ENCODE measurements around the gene CITED2. TPM values are rescaled to one million over a fixed set of nuclear protein-coding genes. Genes with fewer than 3 reads are reported as not detected.

Gene CITED2
- total RNA-seq, 1 donor from 2014 or later, result 147 TPM

- H3K27ac ChIP-seq, result no peak overlapping the region
- no peak overlapping the region for H3K4me3 ChIP-seq
- no peaks in the 10 kb centered on the region for H3K27me3 ChIP-seq
- no peak for DNase-seq (ENCODE audit: low spot score in 2 of 2)
- H3K9me3 ChIP-seq, result no peaks in the 10 kb centered on the region
- no peaks in the 10 kb centered on the region for H3K36me3 ChIP-seq
- H3K4me1 ChIP-seq, result no peaks in the 10 kb centered on the region
- intact Hi-C loops (cut with DNase I), result no loop called here
- TF ChIP-seq CTCF (IDR thresholded peaks at IDR 0.05), result no peak
Observed at GRCh38 chr6:139355777-139356445, 18.5 kb downstream of the CITED2 start.

- no peaks in the 10 kb centered on the region for H3K4me1 ChIP-seq
- intact Hi-C loops (cut with DNase I), result no loop called here
- no peak for TF ChIP-seq CTCF (IDR thresholded peaks at IDR 0.05)
- H3K4me3 ChIP-seq, result no peak overlapping the region
- no peaks in the 10 kb centered on the region for H3K27me3 ChIP-seq
- H3K27ac ChIP-seq, result no peak overlapping the region
- H3K9me3 ChIP-seq, result no peaks in the 10 kb centered on the region
- no peak for DNase-seq (ENCODE audit: low spot score in 2 of 2)
- H3K36me3 ChIP-seq, result no peaks in the 10 kb centered on the region
Observed at GRCh38 chr6:139355172-139355571, 19.3 kb downstream of the CITED2 start.

GRCh38 chr6:139354189-139354588 is 20.3 kb downstream of the CITED2 start:
- no peak for TF ChIP-seq CTCF (IDR thresholded peaks at IDR 0.05)
- Histone ChIP-seq H3K36me3 (no peaks in the 10 kb centered on the region), H3K27ac (no peak overlapping the region), H3K9me3 (no peaks in the 10 kb centered on the region), H3K4me1 (no peaks in the 10 kb centered on the region), H3K27me3 (no peaks in the 10 kb centered on the region), H3K4me3 (no peak overlapping the region)
- no peak for DNase-seq (ENCODE audit: low spot score in 2 of 2)
- intact Hi-C loops (cut with DNase I), result no loop called here

GRCh38 chr6:139349464-139350020 is 24.9 kb downstream of the CITED2 start:
- Histone ChIP-seq H3K27me3 (no peaks in the 10 kb centered on the region), H3K9me3 (no peaks in the 10 kb centered on the region), H3K36me3 (no peaks in the 10 kb centered on the region), H3K4me1 (no peaks in the 10 kb centered on the region), H3K27ac (no peak overlapping the region), H3K4me3 (no peak overlapping the region)
- no peak for TF ChIP-seq CTCF (IDR thresholded peaks at IDR 0.05)
- intact Hi-C loops (cut with DNase I), result no loop called here
- DNase-seq (ENCODE audit: low spot score in 2 of 2), result no peak

GRCh38 chr6:139346392-139346791 is 28.1 kb downstream of the CITED2 start:
- Histone ChIP-seq H3K4me1 (no peaks in the 10 kb centered on the region), H3K27ac (no peak overlapping the region), H3K4me3 (no peak overlapping the region), H3K36me3 (no peaks in the 10 kb centered on the region), H3K27me3 (no peaks in the 10 kb centered on the region), H3K9me3 (no peaks in the 10 kb centered on the region)
- intact Hi-C loops (cut with DNase I), result no loop called here
- no peak for DNase-seq (ENCODE audit: low spot score in 2 of 2)
- TF ChIP-seq CTCF (IDR thresholded peaks at IDR 0.05), result no peak
